T-helper 2 cell treated with Interferon-gamma antibody and Interleukin-4, amounts not matched to agents 5 μg/mL and 100 μg/mL, for 36 hours (primary cell): Measurements from ENCODE around the gene NUMBL.

Experiments
- DNase-seq: peaks from one replicate; pipeline ENCODE4 v3.0.0; 2021; ENCODE audit warnings: low spot score
- H3K27ac Mint-ChIP-seq: one replicate; pipeline ENCODE4 v1.8.0; 2021; ENCODE audit warnings: mild to moderate bottlenecking, mixed read lengths
- H3K27me3 Mint-ChIP-seq: one replicate; pipeline ENCODE4 v1.8.0; 2021; ENCODE audit warnings: low read depth, mixed read lengths
- H3K36me3 Mint-ChIP-seq: one replicate; pipeline ENCODE4 v1.8.0; 2021; ENCODE audit warnings: low read depth, mixed read lengths
- H3K4me1 Mint-ChIP-seq: one replicate; pipeline ENCODE4 v1.8.0; 2021; ENCODE audit warnings: low read depth, mixed read lengths
- H3K4me3 Mint-ChIP-seq: one replicate; pipeline ENCODE4 v1.8.0; 2022; ENCODE audit warnings: mild to moderate bottlenecking, moderate library complexity, mixed read lengths
- H3K9me3 Mint-ChIP-seq: one replicate; pipeline ENCODE4 v1.8.0; 2021; ENCODE audit warnings: mixed read lengths

The NUMBL gene

DNA sequence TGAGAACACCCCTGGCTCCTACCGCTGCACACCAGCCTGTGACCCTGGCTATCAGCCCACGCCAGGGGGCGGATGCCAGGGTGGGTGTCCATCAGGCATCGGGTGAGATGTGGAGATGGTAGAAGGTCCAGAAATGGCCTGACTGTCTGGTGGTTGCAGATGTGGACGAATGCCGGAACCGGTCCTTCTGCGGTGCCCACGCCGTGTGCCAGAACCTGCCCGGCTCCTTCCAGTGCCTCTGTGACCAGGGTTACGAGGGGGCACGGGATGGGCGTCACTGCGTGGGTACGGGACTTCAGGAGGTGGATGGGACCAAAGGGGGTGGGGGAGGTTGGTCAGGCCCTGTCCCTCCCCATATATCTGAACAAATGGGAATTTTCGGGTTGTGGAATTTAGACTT, 73.5 kb downstream of the NUMBL start:
- Mint-ChIP-seq H3K4me3 (no peak overlapping the region), H3K4me1 (peaks cover 16% of the 10 kb centered on the region), H3K9me3 (no peaks in the 10 kb centered on the region), H3K27ac (no peak overlapping the region), H3K36me3 (peaks cover 11% of the 10 kb centered on the region), H3K27me3 (no peaks in the 10 kb centered on the region)
- no peak for DNase-seq

DNA sequence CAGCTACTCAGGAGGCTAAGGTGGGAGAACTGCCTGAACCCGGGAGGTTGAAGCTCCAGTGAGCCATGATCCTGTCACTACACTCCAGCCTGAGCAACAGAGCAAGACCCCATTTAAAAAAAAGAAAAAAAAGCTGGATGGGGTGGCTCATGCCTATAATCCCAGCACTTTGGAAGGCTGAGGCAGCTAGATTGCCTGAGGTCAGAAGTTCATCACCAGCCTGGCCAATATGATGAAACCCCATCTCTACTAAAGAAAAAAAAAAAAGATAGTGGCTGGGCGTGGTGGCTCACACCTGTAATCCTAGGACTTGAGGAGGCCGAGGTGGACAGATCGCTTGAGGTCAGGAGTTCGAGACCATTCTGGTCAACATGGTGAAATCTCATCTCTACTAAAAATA, 74.3 kb downstream of the NUMBL start:
- peaks cover 8% of the 10 kb centered on the region for H3K36me3 Mint-ChIP-seq
- no peaks in the 10 kb centered on the region for H3K27me3 Mint-ChIP-seq
- peaks cover 19% of the 10 kb centered on the region for H3K4me1 Mint-ChIP-seq
- no peak overlapping the region for H3K4me3 Mint-ChIP-seq
- DNase-seq: no peak
- no peaks in the 10 kb centered on the region for H3K9me3 Mint-ChIP-seq
- H3K27ac Mint-ChIP-seq: no peak overlapping the region
